Measurements from ENCODE around the gene ZNF277.

Gene ZNF277

DNA sequence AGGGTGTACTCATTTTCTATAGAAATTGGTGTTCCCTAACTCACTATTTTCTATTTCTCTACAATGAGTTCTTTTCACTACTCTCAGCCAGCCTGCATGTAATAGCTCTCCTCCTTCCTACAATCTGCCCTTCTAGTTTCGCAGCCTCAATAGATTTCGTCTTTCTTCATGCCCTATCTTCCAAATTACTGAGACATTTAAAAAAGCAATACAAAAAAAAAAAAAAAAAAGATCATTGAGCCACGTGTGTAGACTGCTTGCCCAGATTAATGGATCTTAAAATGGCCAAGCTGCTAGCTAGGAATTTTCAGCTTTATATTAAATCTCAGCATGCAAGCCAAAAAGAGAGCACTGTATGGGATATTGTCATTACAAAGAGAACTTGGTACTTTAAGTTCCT is 55.5 kb downstream of the ZNF277 start:
- TF ChIP-seq, protein P1, sequence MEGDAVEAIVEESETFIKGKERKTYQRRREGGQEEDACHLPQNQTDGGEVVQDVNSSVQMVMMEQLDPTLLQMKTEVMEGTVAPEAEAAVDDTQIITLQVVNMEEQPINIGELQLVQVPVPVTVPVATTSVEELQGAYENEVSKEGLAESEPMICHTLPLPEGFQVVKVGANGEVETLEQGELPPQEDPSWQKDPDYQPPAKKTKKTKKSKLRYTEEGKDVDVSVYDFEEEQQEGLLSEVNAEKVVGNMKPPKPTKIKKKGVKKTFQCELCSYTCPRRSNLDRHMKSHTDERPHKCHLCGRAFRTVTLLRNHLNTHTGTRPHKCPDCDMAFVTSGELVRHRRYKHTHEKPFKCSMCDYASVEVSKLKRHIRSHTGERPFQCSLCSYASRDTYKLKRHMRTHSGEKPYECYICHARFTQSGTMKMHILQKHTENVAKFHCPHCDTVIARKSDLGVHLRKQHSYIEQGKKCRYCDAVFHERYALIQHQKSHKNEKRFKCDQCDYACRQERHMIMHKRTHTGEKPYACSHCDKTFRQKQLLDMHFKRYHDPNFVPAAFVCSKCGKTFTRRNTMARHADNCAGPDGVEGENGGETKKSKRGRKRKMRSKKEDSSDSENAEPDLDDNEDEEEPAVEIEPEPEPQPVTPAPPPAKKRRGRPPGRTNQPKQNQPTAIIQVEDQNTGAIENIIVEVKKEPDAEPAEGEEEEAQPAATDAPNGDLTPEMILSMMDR (IDR thresholded peaks at IDR 0.05; ENCODE audit: borderline replicate concordance, control extremely low read depth, extremely low read depth, insufficient read depth, missing control alignments) = no peak
- in situ Hi-C loops (cut with MboI; ENCODE audit: low sequenced_read_pairs, unreplicated experiment) = no loop called here

DNA sequence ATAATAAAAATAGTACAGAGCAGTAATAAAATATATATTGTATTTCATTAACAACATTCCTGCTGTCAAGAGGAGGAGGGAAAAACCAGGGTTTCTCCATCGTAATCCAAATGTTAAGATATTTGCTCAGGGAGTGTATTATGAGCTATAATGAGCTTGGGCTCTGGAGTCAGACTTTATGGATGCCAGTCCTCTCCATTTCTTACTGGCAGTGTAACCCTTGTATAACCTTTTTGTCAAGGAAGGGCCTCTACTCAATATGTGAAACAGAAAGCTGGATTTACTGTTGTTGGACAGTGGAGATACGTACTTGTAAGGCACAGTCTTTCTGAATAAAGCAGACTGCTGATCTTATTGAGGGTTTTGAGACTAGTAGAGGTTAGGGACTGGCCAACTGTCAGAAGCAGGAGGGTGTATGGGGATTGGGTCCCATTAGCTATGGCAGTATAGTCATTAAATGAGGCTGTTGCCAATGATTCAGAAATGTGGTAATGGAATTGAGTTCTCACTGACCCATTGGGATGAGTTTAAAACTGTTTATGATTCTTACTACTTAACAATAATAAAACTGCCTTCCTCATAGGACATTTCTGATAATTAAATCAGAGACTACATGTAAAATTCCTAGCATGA is 56.5 kb downstream of the ZNF277 start:
- DNase-seq (ENCODE audit: low spot score) = no peak
- TF ChIP-seq, protein P1 (IDR thresholded peaks at IDR 0.05; ENCODE audit: borderline replicate concordance, control extremely low read depth, extremely low read depth, insufficient read depth, missing control alignments) = no peak
- in situ Hi-C loops (cut with MboI; ENCODE audit: low sequenced_read_pairs, unreplicated experiment) = no loop called here

More for the DNA sequence above, 55.5 kb downstream of the ZNF277 start:
- no peak for DNase-seq (ENCODE audit: low spot score)

DNA sequence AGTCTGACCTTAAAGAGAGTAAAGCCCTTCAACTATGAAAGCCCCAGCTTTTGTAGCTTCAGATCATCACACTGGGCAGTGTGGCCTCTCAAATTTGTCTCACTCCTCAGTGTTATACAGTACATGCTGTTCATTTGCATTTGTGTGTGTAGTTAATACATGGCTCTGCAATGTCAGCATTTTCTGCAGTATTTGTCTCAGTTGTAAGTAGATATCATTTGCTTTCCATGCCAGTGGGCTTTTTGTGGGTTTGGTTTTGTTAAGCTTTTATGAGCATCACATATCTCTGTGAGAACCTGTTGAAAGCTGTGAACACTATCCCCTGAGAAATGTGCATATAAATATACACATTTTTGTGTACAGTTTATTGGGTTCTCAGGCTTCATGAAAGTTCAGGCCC is 57.0 kb downstream of the ZNF277 start:
- DNase-seq (ENCODE audit: low spot score) = no peak
- TF ChIP-seq, protein P1 (IDR thresholded peaks at IDR 0.05; ENCODE audit: borderline replicate concordance, control extremely low read depth, extremely low read depth, insufficient read depth, missing control alignments) = no peak
- in situ Hi-C loops (cut with MboI; ENCODE audit: low sequenced_read_pairs, unreplicated experiment) = no loop called here

DNA sequence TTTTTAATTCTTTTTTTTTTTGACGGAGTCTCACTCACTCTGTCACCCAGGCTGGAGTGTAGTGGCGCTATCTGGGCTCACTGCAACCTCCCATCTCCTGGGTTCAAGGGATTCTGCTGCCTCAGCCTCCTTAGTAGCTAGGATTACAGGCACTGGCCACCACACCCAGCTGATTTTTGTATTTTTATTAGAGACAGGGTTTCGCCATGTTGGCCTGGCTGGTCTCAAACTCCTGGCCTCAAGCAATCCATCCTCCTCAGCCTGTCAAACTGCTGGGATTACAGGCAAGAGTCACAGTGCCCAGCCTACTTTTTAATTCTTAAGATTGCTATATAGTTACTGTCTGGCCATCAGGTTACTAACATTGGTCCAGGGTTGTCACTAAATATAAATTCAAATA is 59.6 kb downstream of the ZNF277 start:
- in situ Hi-C loops (cut with MboI; ENCODE audit: low sequenced_read_pairs, unreplicated experiment) = no loop called here
- DNase-seq (ENCODE audit: low spot score) = no peak
- TF ChIP-seq, protein P1 (IDR thresholded peaks at IDR 0.05; ENCODE audit: borderline replicate concordance, control extremely low read depth, extremely low read depth, insufficient read depth, missing control alignments) = no peak

DNA sequence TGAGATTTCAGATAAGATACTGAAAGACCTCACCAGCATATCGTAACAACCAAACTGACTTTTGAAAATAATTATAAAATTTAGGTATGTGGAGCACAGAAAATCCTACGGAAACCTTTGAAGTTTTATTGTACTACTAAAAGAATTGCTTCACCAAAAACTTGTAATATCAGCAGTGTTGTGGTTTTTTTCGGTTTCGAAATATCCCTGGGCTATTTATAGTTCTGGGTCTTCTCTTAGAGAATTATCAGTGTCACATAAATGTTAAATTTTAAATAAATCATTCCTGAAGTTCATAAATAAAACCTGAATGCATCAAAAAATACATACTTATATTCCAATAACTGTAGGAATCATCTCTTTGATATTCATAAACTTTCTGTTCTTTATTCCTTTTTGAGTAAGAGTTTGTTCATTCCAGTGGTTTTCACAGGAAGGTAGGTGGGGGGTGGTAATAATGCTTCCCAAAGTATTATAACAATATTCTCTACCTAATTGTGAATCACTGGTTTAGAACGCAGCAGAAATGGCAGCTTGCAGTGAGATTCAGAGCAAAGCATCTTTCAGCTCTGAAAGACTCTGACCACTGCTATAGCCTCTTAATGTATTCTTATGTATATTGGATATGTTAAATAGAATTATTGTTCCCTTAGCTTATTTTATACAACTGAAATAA is 60.2 kb downstream of the ZNF277 start:
- TF ChIP-seq, protein P1 (IDR thresholded peaks at IDR 0.05; ENCODE audit: borderline replicate concordance, control extremely low read depth, extremely low read depth, insufficient read depth, missing control alignments) = no peak
- DNase-seq (ENCODE audit: low spot score) = no peak
- in situ Hi-C loops (cut with MboI; ENCODE audit: low sequenced_read_pairs, unreplicated experiment) = no loop called here

DNA sequence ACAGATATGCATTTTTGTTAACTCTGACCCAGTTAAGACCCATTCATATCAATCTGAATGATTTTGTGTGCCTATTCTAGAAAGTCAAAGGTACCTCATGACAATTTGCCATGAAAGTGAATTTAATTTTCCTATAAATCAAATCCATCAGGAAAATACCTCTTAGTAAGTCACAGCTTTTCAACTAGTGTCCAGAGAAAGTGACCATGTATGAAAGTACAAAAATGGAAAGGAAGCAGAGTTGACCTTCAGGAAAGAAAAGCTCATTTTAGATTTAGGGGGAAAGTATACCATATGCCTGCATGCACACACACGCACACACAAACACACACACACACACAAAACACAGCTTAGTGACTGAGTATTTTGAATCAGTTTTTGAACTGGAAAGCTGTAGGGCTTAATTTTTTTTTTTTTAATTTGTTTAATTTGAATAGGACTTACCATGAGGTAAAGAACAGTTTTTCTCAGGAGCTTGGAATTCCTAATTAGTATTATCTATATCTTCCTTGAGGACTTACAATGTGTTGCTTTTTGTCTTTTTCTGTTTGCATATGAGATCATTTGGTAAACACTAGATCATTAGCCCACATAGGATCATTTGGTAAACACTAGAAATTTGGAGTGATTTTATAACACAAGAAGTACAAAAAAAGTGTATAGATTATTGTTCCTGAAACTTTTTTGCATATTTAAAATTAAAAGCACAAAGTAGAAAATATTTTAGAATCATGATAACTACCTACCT is 61.6 kb downstream of the ZNF277 start:
- in situ Hi-C loops (cut with MboI; ENCODE audit: low sequenced_read_pairs, unreplicated experiment) = no loop called here
- TF ChIP-seq, protein P1 (IDR thresholded peaks at IDR 0.05; ENCODE audit: borderline replicate concordance, control extremely low read depth, extremely low read depth, insufficient read depth, missing control alignments) = no peak
- DNase-seq (ENCODE audit: low spot score) = no peak
